Activated CD8-positive, alpha-beta memory T cell treated with anti-CD3 and anti-CD28 coated beads for 36 hours (primary cell): Measurements from ENCODE around the gene RALGAPA2. TPM values are rescaled to one million over a fixed set of nuclear protein-coding genes. Genes with fewer than 3 reads are reported as not detected.

Experiments
- CTCF ChIA-PET: fragments of 350-600 bp; sonication (Branson Sonifier 250); formaldehyde crosslinking; loops from one replicate; lab custom pipeline; 2021; ENCODE audit warnings: antibody characterized with exemption; lab: Charles Lee
- POLR2A ChIA-PET: fragments of 350-600 bp; sonication (Branson Sonifier 250); formaldehyde crosslinking; loops from one replicate; lab custom pipeline; 2021; ENCODE audit warnings: antibody characterized with exemption; lab: Charles Lee
- total RNA-seq, 2 experiments: library from RNA; stranded (reverse); gene quantifications; one replicate each; pipeline ENCODE4 v1.2.3, GENCODE V29; 2021

RALGAPA2 gene
- total RNA-seq, 2 experiments from 2014 or later, result 13.8 to 15.1 TPM

DNA sequence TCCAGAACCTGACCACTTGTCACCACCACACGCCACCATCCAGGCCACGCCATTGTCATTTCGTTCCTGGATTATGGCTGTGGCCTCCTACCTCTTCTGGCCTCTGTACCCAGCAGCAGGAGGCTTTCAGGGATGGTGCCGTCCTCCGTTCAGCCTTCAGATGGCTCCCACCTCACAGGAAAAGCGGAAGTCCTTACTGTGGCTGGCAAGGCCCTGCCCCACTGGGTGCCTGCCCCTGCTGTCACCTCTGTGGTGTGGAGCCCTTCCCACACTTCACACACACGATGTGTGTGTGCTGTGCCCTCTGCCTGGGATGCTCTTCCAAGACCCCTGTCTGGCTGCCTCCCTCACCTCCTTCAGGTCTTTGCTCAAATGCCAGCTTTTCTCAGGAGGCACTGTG, 275.1 kb downstream of the RALGAPA2 start:
- POLR2A ChIA-PET, result no interaction called here
- CTCF ChIA-PET, result no interaction called here

DNA sequence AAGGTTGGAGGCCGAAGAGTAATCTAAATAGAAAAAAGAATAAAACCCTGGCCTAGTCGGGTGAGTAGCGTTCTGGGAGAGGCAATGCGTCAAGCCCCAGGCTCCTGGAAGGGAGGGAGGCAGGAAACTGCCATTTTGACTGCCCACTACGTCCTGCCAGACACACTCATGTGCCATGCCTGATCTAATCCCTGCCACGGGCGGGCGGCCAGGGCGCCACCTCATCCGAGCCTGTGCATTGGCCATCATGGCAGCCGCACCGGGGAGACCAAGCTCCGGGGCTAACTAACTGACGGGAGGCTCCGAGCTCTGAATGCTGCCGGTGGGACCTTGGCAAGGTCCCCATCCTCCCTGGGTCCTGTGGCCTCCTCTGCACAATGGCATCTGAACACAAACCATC, 275.8 kb downstream of the RALGAPA2 start:
- CTCF ChIA-PET, result no interaction called here
- POLR2A ChIA-PET, result no interaction called here

DNA sequence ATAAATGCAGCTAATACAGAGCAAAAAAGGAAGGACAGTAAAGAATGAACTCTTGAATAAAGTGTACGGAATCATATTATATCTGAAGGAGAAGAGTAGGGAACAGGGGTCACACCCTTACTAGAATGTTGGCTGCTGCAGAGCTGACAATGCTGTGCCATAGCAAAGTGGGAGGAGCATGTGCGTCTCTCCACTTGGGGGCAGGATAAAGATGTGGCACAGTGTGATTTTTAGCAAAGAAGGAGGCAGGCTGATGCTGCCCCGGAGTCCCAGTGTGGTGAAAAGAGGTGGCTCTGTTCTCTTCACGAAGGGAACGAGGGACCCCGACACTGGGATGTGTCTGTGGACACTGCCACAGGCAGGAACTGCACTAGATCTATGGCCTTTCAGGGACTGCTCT, 277.0 kb downstream of the RALGAPA2 start:
- POLR2A ChIA-PET, result no interaction called here
- CTCF ChIA-PET, result no interaction called here

DNA sequence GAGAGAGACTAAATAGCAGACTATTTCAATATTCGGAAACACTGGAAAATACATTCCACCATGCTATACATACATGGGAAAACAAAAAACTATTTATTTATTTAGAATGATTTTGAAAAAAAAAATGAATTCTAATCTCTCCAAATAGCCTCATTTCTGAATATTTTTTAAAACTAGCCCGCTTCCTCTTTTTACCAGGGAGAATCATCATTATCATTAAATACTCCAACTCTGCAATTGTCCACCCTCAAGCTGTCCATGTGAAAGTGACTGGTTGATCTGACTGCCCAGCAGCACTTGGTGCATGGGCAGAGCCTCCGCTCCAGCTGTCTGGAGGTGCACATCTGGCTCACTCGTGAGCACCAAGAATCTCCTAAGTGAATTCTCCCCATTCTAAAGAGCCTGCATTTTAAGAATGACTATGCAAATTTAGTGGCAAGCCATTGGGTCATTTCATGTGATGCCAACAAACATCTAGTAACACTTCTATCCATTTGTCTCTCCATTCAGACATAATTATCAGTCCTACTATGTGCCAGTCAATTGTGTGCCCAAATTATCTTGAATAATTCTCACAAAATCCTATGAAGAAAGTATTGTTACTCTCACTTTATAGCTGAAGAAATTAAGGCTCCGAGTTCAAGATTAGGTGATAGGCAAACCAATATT, 279.7 kb downstream of the RALGAPA2 start:
- ChIA-PET POLR2A (no interaction called here), CTCF (no interaction called here)

DNA sequence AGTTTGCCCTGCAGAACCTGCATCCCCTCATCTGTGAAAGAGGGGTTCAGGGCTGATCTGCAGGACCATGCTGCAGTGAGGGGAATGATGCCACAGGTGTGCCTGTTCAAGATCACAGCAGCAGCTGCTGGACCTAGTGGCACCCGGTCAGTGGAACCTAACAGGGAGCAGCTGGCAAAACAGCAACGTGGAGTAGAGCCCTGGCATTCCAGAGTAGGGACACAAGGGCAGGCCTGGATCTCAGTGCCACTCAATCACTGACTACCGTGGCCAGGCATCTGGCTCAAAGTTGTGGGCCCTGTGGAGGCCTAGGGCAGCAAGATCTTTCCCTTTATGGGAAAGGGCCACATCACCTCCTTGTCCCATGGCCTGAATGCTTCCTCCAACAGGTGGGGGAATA, 282.4 kb downstream of the RALGAPA2 start:
- CTCF ChIA-PET, result no interaction called here
- POLR2A ChIA-PET, result no interaction called here

DNA sequence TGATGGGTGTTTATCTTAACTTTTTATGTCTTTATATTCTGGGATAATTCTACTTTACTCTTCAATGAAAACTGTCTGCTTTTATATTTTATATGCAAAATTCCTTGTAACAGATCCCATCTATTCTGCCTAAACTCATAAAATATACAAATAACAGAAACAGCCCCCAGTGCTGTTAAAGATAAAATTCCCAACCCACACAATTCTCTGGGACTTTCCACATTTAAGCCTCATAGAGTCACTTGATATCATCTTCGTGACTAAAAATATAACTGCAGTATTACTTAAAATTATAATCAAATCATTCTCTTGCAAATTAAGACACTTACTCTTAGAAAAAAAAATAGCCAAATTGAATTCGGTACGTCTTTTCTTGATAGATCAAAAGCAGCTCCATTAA, 284.4 kb downstream of the RALGAPA2 start:
- ChIA-PET POLR2A (interaction anchor here (1.1 kb wide), 1 partner anchor 26 kb away, joined by 7 read pairs; no protein-coding TSS in a partner anchor), CTCF (no interaction called here)

DNA sequence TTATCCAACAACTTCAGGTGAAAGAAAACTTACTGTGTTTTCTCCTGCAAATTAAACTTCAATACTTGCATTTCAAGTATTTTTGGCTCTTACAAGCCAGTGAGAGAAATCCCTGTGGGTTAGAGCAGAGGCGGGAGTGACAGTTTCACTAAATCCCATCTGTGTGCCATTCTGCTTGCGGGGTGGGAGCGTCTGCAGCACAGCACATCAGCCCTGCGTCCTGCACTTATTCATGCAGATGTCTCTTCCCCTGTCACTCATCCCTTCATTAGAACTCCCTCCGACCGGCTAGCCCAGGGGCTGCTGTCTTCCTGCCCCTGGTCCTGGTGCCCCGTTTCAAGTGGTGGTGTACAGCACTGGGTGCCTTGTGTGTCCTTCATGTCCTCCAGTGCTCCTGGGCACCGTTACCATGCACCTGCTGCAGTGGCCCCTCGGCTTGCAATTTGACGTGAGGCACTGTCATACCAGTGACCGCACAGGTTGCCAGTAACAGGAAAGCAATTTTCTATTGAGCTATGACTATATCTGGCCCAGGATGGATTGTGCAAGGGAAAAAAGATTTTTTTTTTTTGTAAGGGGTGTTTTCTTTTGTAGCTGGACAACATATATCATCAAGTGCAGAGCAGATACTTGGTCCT, 285.1 kb downstream of the RALGAPA2 start:
- CTCF ChIA-PET, result no interaction called here

DNA sequence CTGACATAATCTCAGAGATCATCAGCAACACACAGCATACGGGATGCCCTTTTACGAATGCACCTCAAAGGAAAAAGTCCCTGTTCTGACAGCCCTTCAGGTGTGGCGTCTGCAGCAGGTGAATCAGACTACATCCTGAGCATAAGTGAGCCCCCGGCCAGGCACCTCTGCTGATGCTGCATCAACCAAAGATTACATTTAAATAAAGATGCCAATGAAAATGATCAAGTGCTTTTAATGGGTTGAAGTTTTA, 285.9 kb downstream of the RALGAPA2 start:
- POLR2A ChIA-PET, result no interaction called here

More for the DNA sequence above, 285.1 kb downstream of the RALGAPA2 start:
- POLR2A ChIA-PET, result interaction anchor here (1.1 kb wide), 1 partner anchor 26 kb away, joined by 7 read pairs; no protein-coding TSS in a partner anchor

DNA sequence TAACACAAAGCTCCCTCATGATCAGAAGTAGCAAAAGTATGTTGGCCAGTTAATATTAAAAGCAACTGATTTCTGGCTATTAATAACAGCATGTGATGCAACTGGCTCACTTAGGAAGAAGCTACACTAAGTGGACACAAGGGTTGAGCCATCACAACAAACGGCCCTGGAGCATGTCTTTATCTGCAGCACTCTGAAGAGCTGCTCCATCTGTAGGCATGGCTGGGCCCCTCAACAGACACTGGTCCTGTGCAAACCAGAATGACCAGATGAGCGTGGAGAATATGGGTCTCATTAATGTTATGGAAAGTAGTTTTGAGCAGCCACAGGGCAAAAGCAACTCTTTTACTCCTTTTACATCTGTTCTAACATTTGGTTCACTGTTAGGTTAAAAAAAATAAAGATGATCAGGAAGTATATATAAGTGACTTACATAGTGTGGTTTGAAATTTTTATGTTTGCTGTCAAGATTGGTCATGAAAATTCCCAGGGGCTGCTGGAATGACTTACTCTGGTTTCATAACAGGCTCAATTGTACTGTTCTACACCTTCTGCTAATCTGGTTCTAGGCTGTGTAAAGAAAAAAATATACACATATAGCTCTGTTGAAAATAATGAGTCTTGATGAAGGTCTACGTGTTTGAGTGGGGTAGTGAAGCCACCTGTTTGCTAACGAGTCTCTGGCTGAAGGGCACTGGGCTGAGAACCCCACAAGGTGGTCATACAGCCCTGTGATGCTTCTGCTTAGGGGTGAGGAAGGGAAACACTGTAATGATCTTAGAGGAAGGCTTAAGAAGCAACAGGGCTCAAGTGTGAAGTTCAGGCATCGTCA, 286.4 kb downstream of the RALGAPA2 start:
- CTCF ChIA-PET, result no interaction called here
- POLR2A ChIA-PET, result no interaction called here

More for the DNA sequence above, 285.9 kb downstream of the RALGAPA2 start:
- CTCF ChIA-PET, result no interaction called here

DNA sequence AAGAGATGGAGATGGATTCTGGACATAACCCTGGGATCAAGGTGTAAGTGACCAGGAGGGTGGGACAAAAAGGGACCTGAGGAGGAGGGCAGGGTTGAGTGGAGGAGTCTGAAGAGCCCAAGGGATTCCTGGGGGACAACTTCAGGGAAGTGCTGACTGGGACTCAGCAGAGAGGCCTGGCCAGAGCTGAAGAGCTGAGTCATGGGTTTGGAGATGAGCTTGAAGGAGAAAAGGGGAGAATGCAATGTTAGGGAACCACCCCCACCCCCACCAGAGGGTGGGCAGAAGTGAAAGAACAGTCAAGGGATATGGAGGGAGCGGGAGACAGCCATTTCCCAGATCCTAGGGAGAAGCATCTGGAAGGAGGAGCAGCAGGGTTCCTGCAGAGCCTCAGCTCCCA, 289.3 kb downstream of the RALGAPA2 start:
- POLR2A ChIA-PET, result no interaction called here
- CTCF ChIA-PET, result interaction anchor here (0.5 kb wide), 1 partner anchor 18 kb away, joined by 3 read pairs; no protein-coding TSS in a partner anchor

DNA sequence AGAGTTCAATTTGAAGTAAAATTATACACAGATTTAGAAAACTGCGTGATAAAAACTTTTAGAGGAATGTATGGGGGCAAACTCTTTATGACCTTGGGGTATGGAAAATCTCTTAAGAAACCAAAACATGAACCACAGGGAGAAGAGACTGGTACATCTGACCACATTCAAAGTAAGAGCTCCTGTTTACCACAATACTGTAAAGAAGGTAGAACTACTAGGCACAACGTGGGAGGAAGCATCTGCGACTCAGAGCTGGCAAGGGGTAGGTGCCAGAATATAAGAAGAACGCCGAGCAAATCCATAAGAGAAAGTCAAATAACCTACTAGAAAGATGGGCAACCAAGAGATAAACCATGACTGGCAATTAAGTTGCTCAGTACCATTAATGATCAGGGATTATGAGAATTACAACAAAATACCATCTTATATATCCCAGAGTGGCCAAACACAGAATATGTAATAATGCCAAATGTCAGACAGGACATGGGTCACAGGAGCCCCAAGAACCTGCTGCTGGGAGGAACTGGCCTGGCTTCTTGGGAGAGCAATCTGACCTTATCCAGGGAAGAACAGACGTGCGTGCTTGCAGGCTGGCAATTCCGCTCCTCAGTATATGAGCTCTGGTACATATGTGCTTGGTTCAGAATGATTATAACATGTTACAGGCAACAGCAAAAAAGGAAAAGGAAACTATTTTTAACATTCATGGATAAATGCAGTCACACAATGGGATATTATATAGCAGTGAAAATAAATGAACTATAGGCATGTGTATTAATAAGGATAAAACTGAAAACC, 294.4 kb downstream of the RALGAPA2 start:
- ChIA-PET CTCF (no interaction called here), POLR2A (no interaction called here)

DNA sequence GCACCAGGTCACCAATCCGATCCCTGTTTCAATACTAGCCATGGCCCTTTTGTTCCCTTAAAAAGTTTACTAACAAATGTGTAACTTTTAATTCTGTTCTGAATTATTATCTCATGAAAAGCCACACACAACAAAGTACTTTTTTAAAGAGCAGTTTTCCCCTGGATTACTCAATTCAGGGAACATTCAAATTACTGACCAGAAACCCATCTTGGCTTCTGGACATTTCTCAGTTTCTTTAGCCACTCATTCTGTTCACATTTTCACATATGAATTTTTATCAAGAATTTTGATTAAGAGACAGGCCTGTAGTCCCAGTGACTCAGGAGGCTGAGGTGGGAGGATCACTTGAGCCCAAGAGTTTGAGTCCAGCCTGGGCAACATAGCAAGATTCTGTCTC, 297.1 kb downstream of the RALGAPA2 start:
- ChIA-PET POLR2A (no interaction called here), CTCF (no interaction called here)

DNA sequence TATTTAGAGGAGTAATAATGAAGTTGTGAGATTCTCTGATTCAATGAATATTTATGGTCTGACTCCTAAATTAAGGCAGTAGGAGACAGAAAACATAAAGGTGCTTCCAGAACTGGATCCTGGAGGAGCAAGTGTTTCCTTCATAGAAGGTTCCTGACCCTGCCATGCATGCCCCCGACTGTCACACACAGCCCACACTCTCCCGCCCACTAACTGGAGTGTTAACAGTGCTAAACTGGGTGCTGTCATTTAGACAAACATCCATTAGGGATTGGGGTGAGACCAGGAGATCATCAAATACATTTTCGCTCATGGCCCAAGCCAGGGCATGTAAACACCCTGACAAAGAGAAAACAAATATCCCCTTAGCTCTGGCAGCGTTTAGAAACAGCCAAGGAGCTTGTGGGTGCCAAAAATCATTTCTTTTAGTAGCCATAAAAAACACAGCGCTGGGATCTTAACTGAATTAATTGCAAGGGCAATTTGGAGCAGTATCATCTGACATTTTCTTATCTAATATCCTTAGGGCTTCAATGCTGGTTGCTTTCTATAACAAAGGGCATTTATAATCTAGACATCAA, 297.7 kb downstream of the RALGAPA2 start:
- POLR2A ChIA-PET, result no interaction called here
- CTCF ChIA-PET, result no interaction called here

DNA sequence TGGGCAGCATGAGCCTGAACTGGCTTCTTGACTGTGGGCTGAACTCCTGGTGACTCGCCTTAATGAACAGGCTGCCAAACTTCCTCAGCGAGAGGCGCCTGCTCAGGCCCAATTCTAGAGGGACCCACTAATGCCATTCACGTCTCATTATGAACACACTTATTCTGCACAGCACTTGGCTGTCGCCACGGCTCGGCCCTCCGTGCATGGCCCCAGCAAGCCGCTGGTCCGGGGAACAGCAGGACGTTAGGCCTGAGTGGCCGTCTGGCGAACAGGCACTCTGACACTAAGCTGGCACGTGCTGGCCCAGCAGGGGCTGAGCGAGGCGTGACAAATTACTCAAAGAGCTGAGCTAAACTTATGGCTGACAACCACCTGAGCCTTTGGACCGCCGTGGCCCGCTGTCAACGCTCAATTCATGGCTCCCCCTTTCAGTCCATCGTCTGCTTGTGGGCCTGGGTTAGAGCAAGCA, 298.6 kb downstream of the RALGAPA2 start:
- ChIA-PET CTCF (no interaction called here), POLR2A (no interaction called here)

DNA sequence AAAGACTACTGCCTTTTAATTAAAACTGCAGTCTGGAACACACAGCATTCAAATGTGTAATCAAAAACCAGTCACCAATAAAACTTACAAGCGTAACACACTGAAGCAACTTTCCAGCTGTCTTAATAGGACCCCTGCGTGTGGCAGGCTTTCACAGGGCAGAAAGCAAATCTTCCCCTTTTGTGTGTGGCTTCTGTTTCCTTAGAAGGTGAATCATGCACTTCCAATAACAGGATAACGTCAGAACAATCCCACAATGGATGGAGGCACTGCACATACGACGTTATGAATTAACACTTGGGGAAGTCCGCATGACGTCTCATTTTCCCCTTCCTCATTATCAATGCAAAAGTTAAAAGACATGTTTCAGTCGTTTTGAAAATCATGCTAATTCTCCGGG, 299.7 kb downstream of the RALGAPA2 start:
- CTCF ChIA-PET, result no interaction called here
- POLR2A ChIA-PET, result no interaction called here

DNA sequence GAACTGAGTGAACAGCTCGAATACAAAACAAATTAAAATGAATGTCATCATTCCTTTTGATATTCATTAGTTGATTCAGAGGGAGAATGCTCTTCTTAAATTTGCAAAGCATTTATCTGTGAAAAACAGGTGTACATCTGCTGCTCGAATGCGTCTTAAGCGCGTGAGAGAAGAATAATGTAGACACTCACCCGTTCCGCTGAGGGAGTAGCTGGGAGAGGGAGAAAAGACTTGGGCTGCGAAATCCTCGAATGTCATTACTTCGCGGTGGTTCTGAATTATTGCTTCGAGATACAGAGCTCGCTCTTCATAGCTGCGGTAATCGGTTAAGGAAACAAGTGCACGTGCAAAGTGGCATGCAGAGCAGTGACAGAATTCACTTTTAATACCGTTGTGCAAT, 300.6 kb downstream of the RALGAPA2 start:
- POLR2A ChIA-PET, result no interaction called here

DNA sequence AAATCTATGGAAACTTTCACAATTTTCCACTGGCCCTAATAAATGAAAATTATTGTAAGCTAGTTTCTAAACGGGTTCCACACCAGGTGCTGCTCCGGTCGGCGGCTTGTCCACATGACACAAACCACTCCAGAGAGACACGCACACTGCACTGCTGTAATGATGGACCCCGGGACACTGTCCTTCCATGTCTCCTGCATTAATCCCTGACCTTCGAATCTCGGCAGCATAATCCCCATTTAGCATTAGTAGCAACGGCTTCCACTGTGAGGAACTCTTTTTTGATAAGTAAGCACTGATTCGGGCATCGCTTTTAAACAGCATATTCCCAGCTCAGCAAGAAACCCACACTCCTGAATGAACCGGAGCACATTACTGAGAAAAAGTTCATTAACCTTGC, 301.0 kb downstream of the RALGAPA2 start:
- ChIA-PET POLR2A (interaction anchor here (1.1 kb wide), 1 partner anchor 77 kb away, joined by 3 read pairs; no protein-coding TSS in a partner anchor), CTCF (no interaction called here)

More for the DNA sequence above, 300.6 kb downstream of the RALGAPA2 start:
- CTCF ChIA-PET, result no interaction called here

DNA sequence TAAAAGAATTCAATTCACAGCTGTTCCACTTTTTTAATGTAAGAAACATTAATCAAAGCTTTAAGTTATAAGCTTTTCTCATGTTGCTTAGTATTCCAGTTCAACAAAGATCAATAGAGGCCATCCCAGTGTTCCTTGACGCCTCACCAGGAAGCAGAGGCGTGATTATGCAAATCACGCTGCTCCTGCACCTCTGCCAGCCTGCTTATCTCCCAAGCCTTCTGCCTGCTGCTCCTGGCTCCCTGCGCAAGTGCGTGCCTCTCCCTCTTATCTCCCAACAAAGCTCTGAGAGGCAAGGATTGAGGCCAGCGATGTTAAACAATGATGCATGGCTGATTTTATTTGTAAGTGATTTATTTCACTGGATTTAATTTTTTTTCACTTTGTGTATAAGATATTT, 301.8 kb downstream of the RALGAPA2 start:
- ChIA-PET CTCF (no interaction called here), POLR2A (interaction anchor here (1.1 kb wide), 1 partner anchor 78 kb away, joined by 3 read pairs; no protein-coding TSS in a partner anchor)

DNA sequence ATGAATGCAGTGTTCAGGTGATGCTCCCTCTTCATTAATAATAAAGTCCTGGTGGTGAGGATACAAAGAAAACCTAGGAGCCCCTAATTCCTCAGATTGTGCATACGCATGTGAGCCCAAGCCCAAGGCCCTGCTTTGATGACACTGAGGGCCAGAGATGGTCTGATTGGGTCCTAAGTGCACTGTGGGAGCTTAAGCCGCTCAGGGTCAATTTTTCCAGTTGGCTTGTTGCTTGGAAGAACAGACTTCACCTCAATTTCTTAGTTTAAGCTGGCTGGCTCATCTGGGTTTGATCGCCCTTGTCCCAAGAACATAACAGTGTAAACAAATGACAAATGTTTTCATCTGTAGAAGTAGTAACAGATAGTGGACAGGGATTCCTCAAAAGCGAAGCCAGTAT, 303.1 kb downstream of the RALGAPA2 start:
- CTCF ChIA-PET, result no interaction called here
- POLR2A ChIA-PET, result no interaction called here
